ENCODE data around the gene ZNF117.
"Not testable (repeated sequence)": the region's sequence is repeated elsewhere in the genome, so short reads cannot be mapped to it uniquely, and the experiment has no call there.

ZNF117 gene

DNA sequence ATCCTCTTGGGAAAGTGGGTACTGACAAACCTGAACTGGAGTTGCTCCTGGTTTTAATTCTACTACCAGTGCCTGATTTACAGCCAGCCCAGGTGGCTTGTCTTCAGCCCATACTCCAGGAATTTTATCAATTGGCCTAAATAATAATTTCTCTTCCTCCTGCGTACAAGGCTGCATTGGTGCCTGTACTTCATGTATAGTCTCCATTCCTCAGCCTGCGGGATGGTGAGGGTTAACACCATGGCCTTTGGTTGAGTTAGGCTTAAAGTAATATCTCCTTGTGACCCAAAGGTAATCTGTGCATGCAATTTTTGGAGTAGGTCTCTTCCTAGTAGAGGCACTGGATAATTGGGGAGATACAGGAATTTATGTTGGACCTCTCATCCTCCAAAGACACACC, 5.5 kb upstream of the ZNF117 start:
- DNase-seq: no peak

DNA sequence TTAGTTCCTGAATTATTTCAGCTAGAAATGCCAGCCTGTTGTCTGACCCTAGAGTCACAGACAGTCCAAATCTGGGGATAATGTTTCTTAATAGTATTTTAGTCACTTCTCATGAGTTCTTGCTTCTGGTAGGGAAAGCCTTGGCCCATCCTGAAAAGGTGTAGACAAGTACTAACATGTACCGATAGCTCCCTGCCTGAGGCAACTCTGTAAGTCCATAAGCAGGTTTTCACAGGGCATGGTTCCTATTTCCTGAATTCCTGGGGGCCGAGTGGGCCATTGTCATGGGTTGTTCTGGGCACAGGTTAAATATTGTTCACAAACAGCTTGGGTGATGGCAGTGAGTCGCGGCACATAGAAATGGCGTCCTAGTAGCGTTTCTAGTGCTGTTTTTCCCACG, 3.1 kb upstream of the ZNF117 start:
- no peak for DNase-seq

GRCh38 chr7:64992971-64993370, 2.1 kb upstream of the ZNF117 start:
- DNase-seq: no peak

DNA sequence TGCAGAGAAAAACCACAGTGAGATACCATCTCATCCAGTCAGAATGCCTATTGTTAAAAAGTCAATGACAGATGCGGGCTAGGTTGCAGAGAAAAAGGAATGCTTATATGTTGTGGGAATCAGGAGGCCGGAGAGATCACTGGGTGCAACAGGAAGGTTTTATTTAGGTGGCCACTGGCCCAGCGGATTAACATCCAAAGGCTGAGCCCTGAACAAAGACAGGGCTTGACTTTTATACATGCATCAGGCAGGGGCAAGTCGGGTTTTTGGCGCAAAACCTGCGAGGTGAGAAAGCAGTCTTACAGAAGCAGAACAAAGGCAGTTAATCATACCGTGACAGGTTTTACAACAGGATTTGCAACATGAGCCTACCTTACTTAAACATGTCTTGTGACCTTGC, 620 bp downstream of the ZNF117 start:
- DNase-seq: no peak

DNA sequence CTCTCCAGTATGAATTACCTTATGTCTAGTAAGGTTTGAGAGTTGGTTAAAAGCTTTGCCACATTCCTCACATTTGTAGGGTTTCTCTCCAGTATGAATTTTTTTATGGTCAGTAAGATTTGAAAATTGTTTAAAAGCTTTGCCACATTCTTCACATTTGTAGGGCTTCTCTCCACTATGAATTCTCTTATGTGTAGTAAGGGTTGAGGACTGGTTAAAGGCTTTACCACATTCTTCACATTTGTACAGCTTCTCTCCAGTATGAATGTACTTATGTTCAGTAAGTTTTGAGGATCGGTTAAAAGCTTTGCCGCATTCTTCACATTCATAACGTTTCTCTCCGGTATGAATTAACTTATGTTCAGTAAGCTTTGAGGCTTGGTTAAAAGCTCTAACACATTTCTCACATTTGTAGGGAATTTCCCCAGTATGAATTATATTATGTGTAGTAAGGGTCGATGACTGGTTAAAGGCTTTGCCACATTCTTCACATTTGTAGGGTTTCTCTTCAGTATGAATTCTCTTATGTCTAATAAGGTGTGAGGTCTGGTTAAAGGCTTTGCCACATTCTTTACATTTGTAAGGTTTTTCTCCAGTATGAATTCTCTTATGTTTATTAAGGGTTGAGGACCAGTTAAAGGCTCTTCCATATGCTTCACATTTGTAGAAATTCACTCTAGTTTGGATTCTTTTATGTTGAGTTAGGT, 12.2 kb downstream of the ZNF117 start:
- DNase-seq: no peak

GRCh38 chr7:64965594-64965993, 25.2 kb downstream of the ZNF117 start:
- DNase-seq: no peak

GRCh38 chr7:64959072-64959747, 31.6 kb downstream of the ZNF117 start:
- no peak for DNase-seq

- DNase-seq: peak in 1 of 2 donors; percentile 76
Observed at GRCh38 chr7:64951250-64951848, 39.5 kb downstream of the ZNF117 start.

GRCh38 chr7:64950673-64951072, 40.2 kb downstream of the ZNF117 start:
- DNase-seq: not testable (repeated sequence)

- DNase-seq: not testable (repeated sequence)
Observed at GRCh38 chr7:64948774-64949173, 42.1 kb downstream of the ZNF117 start.

GRCh38 chr7:64947252-64948000, 43.4 kb downstream of the ZNF117 start:
- no peak for DNase-seq

GRCh38 chr7:64946772-64947171, 44.1 kb downstream of the ZNF117 start:
- DNase-seq: no peak

DNA sequence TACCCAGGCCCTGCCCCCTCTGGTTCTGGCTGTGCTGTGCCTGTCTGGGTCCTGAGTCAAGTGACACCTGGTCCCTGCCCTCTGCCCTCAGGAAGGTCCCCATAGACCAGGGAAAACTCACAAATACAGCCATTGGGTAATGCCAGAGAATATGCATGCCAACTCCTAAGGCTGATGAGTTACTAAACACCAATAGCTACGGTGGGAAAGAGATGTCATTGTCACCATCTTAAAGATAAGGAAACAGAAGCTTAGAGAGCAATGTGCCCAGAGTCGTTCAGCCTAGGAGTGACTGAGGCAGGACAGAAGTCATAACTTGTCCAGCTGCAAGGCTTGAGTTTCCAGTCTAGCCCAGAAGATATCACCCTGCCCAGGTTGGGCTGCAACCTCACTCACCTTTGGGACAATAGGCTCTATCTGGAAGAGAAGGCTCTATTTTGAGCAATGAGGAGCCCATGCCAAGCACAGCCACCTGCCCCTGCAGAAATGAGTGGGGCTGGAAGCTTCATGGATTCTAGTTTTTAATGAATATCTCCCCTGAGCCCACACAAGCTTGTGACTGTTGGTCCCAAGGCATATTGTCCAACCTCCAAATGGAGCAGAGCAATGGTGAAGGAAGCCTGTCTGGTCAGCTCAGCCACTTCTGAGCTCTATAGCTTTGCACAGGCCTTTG, 45.2 kb downstream of the ZNF117 start:
- no peak for DNase-seq

- not testable (repeated sequence) for DNase-seq
Observed at GRCh38 chr7:64944667-64945502, 46.0 kb downstream of the ZNF117 start.

- DNase-seq: not testable (repeated sequence)
Observed at GRCh38 chr7:64940021-64940420, 50.8 kb downstream of the ZNF117 start.

DNA sequence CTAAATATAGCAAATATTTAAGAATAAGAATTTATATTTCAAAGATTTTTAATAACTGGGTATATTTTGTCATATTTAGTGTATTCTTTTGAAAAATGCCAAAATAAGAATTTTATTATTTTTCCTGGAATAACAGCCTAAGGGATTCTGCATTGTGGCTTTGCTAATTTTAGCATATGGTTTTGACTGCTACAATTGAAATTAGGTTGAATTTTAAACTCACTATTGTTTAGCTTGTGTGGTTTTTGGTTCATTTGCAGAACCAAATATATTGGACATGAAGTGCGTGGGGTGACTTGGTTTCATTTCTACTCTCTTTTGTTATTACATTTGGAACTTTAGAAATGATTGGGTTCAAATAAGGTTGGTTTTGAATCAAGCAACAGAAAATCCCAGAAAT, 52.3 kb downstream of the ZNF117 start:
- DNase-seq: no peak

DNA sequence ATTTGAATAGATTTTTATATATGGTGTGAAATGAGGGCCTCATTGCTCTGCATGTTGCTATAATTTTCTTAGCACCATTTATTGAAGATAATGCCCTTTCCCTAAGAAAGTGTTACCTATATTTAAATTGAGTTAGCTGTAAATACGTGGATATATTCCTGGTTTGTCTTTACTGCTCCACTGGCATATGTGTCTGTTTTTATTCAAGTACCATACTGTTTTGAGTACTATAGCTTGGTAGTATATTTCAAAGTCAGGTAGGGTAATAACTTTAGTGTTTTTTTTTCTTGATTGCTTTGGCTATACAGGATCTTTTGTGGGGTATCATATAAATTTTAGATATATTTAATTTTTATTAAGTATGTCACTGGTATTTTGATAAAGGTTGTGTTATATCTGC, 56.4 kb downstream of the ZNF117 start:
- DNase-seq: no peak

DNA sequence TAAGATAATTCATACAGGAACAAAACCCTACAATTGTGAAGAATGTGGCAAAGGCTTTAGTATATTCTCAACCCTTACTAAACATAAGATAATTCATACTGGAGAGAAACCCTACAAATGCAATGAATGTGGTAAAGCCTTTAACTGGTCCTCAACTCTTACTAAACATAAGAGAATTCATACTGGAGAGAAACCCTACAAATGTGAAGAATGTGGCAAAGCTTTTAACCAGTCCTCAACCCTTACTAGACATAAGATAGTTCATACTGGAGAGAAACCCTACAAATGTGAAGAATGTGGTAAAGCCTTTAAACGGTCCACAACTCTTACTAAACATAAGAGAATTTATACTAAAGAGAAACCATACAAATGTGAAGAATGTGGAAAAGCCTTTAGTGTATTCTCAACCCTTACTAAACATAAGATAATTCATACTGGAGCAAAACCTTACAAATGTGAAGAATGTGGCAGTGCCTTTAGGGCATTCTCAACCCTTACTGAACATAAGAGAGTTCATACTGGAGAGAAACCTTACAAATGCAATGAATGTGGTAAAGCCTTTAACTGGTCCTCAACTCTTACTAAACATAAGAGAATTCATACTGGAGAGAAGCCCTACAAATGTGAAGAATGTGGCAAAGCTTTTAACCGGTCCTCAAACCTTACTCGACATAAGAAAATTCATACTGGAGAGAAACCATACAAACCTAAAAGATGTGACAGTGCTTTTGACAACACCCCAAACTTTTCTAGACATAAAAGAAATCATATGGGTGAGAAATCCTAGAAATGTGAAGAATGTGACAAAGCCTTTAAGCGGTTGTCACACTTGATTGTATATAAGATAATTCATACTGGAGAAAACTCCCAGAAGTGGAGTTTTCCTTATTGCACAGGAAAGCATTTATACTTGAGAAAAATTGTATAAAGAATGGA, 62.3 kb downstream of the ZNF117 start:
- not testable (repeated sequence) for DNase-seq

Data from hippocampal formation (tissue), 2 donors.